Measurements from ENCODE around the gene ERGIC2.
"Not testable (repeated sequence)": the region's sequence is repeated elsewhere in the genome, so short reads cannot be mapped to it uniquely, and the experiment has no call there.

Gene ERGIC2

DNA sequence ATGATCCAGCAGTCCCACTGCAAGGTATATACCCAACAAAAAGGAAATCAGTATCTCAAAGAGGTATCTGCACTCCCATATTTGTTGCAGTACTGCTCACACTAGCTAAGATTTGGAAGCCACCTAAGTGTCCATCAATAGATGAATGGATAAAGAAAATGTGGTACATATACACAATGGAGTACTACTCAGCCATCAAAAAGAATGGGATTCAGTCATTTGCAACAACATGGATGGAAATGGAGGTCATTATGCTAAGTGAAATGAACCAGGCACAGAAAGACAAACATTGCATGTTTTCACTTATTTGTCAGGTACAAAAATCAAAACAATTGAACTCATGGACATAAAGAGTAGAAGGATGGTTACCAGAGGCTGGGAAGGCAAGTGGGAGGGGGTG is 90.5 kb downstream of the ERGIC2 start:
- DNase-seq, result not testable (repeated sequence)

DNA sequence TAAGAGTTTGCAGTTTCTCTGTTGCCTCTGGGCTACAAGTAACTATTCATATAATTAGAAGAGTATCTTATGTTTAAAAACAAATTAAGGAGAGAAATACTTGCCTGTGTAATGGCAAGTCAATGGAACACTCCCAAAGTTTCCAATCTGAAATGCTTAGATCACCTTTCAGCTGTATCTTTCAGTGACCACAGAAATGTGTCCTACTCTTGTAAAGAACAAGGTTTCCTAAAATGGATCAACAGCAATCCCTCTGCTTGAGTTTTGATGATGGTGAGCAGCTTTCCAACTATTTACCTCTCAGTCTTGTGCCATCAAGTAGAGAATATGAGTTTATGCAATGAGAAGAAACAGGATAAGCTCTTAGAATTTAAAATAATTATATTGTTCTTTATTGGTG is 92.9 kb downstream of the ERGIC2 start:
- DNase-seq, result no peak

DNA sequence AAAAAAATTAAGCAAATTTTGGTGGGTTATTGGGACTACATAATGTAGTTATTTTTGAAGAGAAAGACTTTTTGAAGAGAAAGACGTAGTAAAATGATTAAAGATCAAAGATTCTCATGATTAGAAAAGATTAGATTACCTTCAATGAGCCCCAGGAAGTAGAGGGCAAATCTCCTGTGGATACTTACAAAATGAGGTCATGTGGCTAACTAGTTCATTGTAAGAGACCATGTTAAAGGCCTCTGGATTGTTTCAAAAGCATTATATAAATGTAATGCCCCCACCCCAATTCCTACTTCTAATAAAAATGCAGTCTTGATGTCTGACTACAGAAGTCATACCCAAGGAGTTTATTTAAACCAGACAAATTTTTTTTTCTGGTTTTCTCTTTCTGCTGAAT is 93.3 kb downstream of the ERGIC2 start:
- DNase-seq, result no peak
